SU-DHL-6 (cell line): ENCODE data around the gene FOLR3.
"Not testable (repeated sequence)": the region's sequence is repeated elsewhere in the genome, so short reads cannot be mapped to it uniquely, and the experiment has no call there.

Experiments used
- H2AFZ ChIP-seq: fragments of 200-600 bp; sonication (generic); 2 replicates; pipeline ENCODE4 v1.6.1; 2014; ENCODE audit warnings: low read depth, mild to moderate bottlenecking, moderate library complexity, mixed read lengths, antibody characterized with exemption, low read length; ENCODE audit not compliant: severe bottlenecking
- H3F3A ChIP-seq: fragments of 200-600 bp; shearing (Covaris generic); 2 replicates; pipeline ENCODE4 v1.6.0; 2016; ENCODE audit warnings: antibody characterized with exemption, mild to moderate bottlenecking; ENCODE audit not compliant: insufficient read depth
- H3K27ac ChIP-seq: fragments of 200-600 bp; sonication (generic); 2 replicates; pipeline ENCODE4 v1.5.1; 2016; ENCODE audit warnings: low read depth, mild to moderate bottlenecking, low read length, moderate library complexity, mixed read lengths
- H3K27me3 ChIP-seq: fragments of 200-600 bp; sonication (generic), shearing (Covaris generic); 2 replicates; pipeline ENCODE4 v1.6.0; 2014; ENCODE audit warnings: mild to moderate bottlenecking, low read length
- H3K36me3 ChIP-seq: fragments of 200-600 bp; sonication (generic); 2 replicates; pipeline ENCODE4 v1.6.1; 2014; ENCODE audit warnings: mild to moderate bottlenecking, low read length, mixed read lengths
- H3K4me2 ChIP-seq: fragments of 300-600, 200-600 bp; shearing (Covaris generic), sonication (generic); 2 replicates; pipeline ENCODE4 v1.6.0; 2014; ENCODE audit warnings: low read length, low read depth, mild to moderate bottlenecking; ENCODE audit not compliant: poor library complexity, severe bottlenecking
- H3K4me3 ChIP-seq: fragments of 200-600 bp; sonication (generic); 2 replicates; pipeline ENCODE4 v1.5.1; 2014; ENCODE audit warnings: antibody characterized with exemption, low read length, mild to moderate bottlenecking, mixed read lengths; ENCODE audit not compliant: insufficient read depth, poor library complexity, severe bottlenecking
- H3K79me2 ChIP-seq: fragments of 200-600 bp; sonication (generic); 2 replicates; pipeline ENCODE4 v1.6.1; 2014; ENCODE audit warnings: mild to moderate bottlenecking, low read length, moderate library complexity; ENCODE audit not compliant: insufficient read depth
- H3K9ac ChIP-seq: fragments of 200-600 bp; sonication (generic); 2 replicates; pipeline ENCODE4 v1.7.0; 2014; ENCODE audit warnings: mild to moderate bottlenecking, low read length
- H3K9me2 ChIP-seq: fragments of 200-600 bp; sonication (generic); replicated peaks from 2 replicates; pipeline ENCODE4 v1.6.1; 2014; ENCODE audit warnings: low read length; ENCODE audit not compliant: insufficient read depth
- H3K9me3 ChIP-seq: fragments of 200-600 bp; sonication (generic); 2 replicates; pipeline ENCODE4 v1.6.1; 2014; ENCODE audit warnings: low read length, mixed read lengths; ENCODE audit not compliant: insufficient read depth
- H4K20me1 ChIP-seq: fragments of 200-600 bp; sonication (generic); 2 replicates; pipeline ENCODE4 v1.6.1; 2014; ENCODE audit warnings: low read depth, mild to moderate bottlenecking, antibody characterized with exemption, low read length, moderate library complexity, mixed read lengths
- CTCF ChIP-seq: fragments of 200-600 bp; sonication (generic); IDR thresholded peaks from one replicate; pipeline ENCODE4 v1.5.1; 2017; ENCODE audit warnings: antibody characterized with exemption, mild to moderate bottlenecking, low read length, moderate library complexity; ENCODE audit not compliant: insufficient read depth, poor library complexity, severe bottlenecking
- EZH2phosphoT487 ChIP-seq: fragments of 200-600 bp; sonication (generic), shearing (Covaris generic); conservative IDR thresholded peaks from 2 replicates; pipeline ENCODE4 v1.6.1; 2018; ENCODE audit warnings: mild to moderate bottlenecking, antibody characterized with exemption, low read length, moderate library complexity, mixed read lengths

Gene FOLR3

GRCh38 chr11:72141066-72141465 is 5.5 kb downstream of the FOLR3 start:
- H3K79me2 ChIP-seq, result no peaks in the 10 kb centered on the region
- no peak overlapping the region for H3K4me2 ChIP-seq
- no peak overlapping the region for H2AFZ ChIP-seq
- H3K9me3 ChIP-seq, result no peaks in the 10 kb centered on the region
- TF ChIP-seq CTCF (no peak), EZH2phosphoT487 (no peak)
- no peak overlapping the region for H3K27ac ChIP-seq
- H4K20me1 ChIP-seq, result no peaks in the 10 kb centered on the region
- H3K36me3 ChIP-seq, result no peaks in the 10 kb centered on the region
- H3K27me3 ChIP-seq, result no peaks in the 10 kb centered on the region
- no peaks in the 10 kb centered on the region for H3F3A ChIP-seq
- H3K4me3 ChIP-seq, result no peak overlapping the region
- H3K9me2 ChIP-seq, result no peaks in the 10 kb centered on the region
- no peak overlapping the region for H3K9ac ChIP-seq

- H3K27me3 ChIP-seq, H3K4me3 ChIP-seq, H3K9ac ChIP-seq, H3K36me3 ChIP-seq, H4K20me1 ChIP-seq, H3K9me2 ChIP-seq, H3F3A ChIP-seq, H3K9me3 ChIP-seq, H2AFZ ChIP-seq, H3K79me2 ChIP-seq, H3K4me2 ChIP-seq, H3K27ac ChIP-seq: not testable (repeated sequence)
These were observed 6.6 kb downstream of the FOLR3 start for GRCh38 chr11:72142086-72142485.

GRCh38 chr11:72142543-72142942 is 7.0 kb downstream of the FOLR3 start:
- H3K79me2 ChIP-seq, H3K9ac ChIP-seq, H3K27ac ChIP-seq, H3F3A ChIP-seq, H3K4me2 ChIP-seq, H2AFZ ChIP-seq, H4K20me1 ChIP-seq, H3K27me3 ChIP-seq, H3K9me3 ChIP-seq, H3K9me2 ChIP-seq, H3K36me3 ChIP-seq, H3K4me3 ChIP-seq: not testable (repeated sequence)

GRCh38 chr11:72144807-72145565 is 9.5 kb downstream of the FOLR3 start:
- H3K79me2 ChIP-seq, result no peaks in the 10 kb centered on the region
- H3K4me3 ChIP-seq, result no peak overlapping the region
- TF ChIP-seq CTCF (no peak), EZH2phosphoT487 (no peak)
- H4K20me1 ChIP-seq, result no peaks in the 10 kb centered on the region
- H3K9ac ChIP-seq, result no peak overlapping the region
- H3K4me2 ChIP-seq, result no peak overlapping the region
- no peaks in the 10 kb centered on the region for H3F3A ChIP-seq
- no peak overlapping the region for H2AFZ ChIP-seq
- no peaks in the 10 kb centered on the region for H3K27me3 ChIP-seq
- H3K27ac ChIP-seq, result no peak overlapping the region
- H3K9me3 ChIP-seq, result no peaks in the 10 kb centered on the region
- no peaks in the 10 kb centered on the region for H3K9me2 ChIP-seq
- no peaks in the 10 kb centered on the region for H3K36me3 ChIP-seq
